ENCODE results near the gene RNF6.
"Not testable (repeated sequence)": the region's sequence is repeated elsewhere in the genome, so short reads cannot be mapped to it uniquely, and the experiment has no call there.

The RNF6 gene
- total RNA-seq: 82.6 reads per million, percentile 79 among the genes with 10 or more reads in this experiment

GRCh38 chr13:26221721-26222519 is at the start of gene RNF6:
Gene RNF6, minus strand, starts transcription at chr13:26222314. Its CDS starts 2,665 bp downstream, at chr13:26219649.
- DNase-seq: peak; percentile 85

- no peak for DNase-seq
Observed at GRCh38 chr13:26270707-26271106, 48.6 kb upstream of the RNF6 start.

- no peak for DNase-seq
Observed at GRCh38 chr13:26266311-26266710, 44.2 kb upstream of the RNF6 start.

GRCh38 chr13:26262156-26262555 is 40.0 kb upstream of the RNF6 start:
- DNase-seq: no peak

- DNase-seq: no peak
Observed at GRCh38 chr13:26259634-26260033, 37.5 kb upstream of the RNF6 start.

GRCh38 chr13:26257049-26257448 is 34.9 kb upstream of the RNF6 start:
- DNase-seq: no peak

- no peak for DNase-seq
Observed at GRCh38 chr13:26255691-26256277, 33.7 kb upstream of the RNF6 start.

- DNase-seq: no peak
Observed at GRCh38 chr13:26255115-26255514, 33.0 kb upstream of the RNF6 start.

- DNase-seq: peak; percentile 44
Observed at GRCh38 chr13:26254583-26255111, 32.5 kb upstream of the RNF6 start.

- DNase-seq: peak; percentile 90
Observed at GRCh38 chr13:26253787-26254582, 31.9 kb upstream of the RNF6 start, which contains the start of gene CDK8. Gene CDK8, plus strand, starts transcription at chr13:26254129. Its CDS starts 513 bp downstream, at chr13:26254642.

GRCh38 chr13:26253262-26253786 is 31.2 kb upstream of the RNF6 start:
- no peak for DNase-seq

- DNase-seq: not testable (repeated sequence)
Observed at GRCh38 chr13:26252006-26252405, 29.9 kb upstream of the RNF6 start.

- DNase-seq: no peak
Observed at GRCh38 chr13:26249551-26249950, 27.4 kb upstream of the RNF6 start.

- no peak for DNase-seq
Observed at GRCh38 chr13:26247608-26248007, 25.5 kb upstream of the RNF6 start.

GRCh38 chr13:26247011-26247410 is 24.9 kb upstream of the RNF6 start:
- DNase-seq: no peak

- DNase-seq: no peak
Observed at GRCh38 chr13:26246154-26246553, 24.0 kb upstream of the RNF6 start.

GRCh38 chr13:26236296-26236695 is 14.2 kb upstream of the RNF6 start:
- DNase-seq: no peak

GRCh38 chr13:26230703-26231102 is 8.6 kb upstream of the RNF6 start:
- DNase-seq: no peak

- DNase-seq: no peak
Observed at GRCh38 chr13:26229080-26229615, 7.0 kb upstream of the RNF6 start.

GRCh38 chr13:26228096-26228495 is 6.0 kb upstream of the RNF6 start:
- no peak for DNase-seq

- no peak for DNase-seq
Observed at GRCh38 chr13:26227166-26227971, 5.3 kb upstream of the RNF6 start.
